HG02678 (cell line): ENCODE data around the gene TBXAS1.
"Not testable (repeated sequence)": the region's sequence is repeated elsewhere in the genome, so short reads cannot be mapped to it uniquely, and the experiment has no call there.

Experiments
- ATAC-seq: cut with Tn5 transposase; IDR thresholded peaks from one replicate; pipeline ENCODE4 v1.9.1; 2021; ENCODE audit warnings: mild to moderate bottlenecking, moderate library complexity; ENCODE audit not compliant: unreplicated experiment

TBXAS1 gene

GRCh38 chr7:139913021-139913844 is 84.2 kb downstream of the TBXAS1 start:
- no peak for ATAC-seq

- no peak for ATAC-seq
Observed at GRCh38 chr7:139913845-139914135, 84.7 kb downstream of the TBXAS1 start.

GRCh38 chr7:139914306-139915267 is 85.5 kb downstream of the TBXAS1 start:
- ATAC-seq, result no peak

GRCh38 chr7:139915268-139915863 is 86.3 kb downstream of the TBXAS1 start:
- ATAC-seq, result no peak

GRCh38 chr7:139915864-139916716 is 87.0 kb downstream of the TBXAS1 start:
- ATAC-seq, result peak; percentile 82

GRCh38 chr7:139916717-139917395 is 87.8 kb downstream of the TBXAS1 start:
- ATAC-seq, result peak; percentile 81

GRCh38 chr7:139917851-139918250 is 88.8 kb downstream of the TBXAS1 start:
- ATAC-seq, result no peak

- ATAC-seq, result no peak
Observed at GRCh38 chr7:139918480-139918879, 89.4 kb downstream of the TBXAS1 start.

- ATAC-seq, result no peak
Observed at GRCh38 chr7:139923090-139923489, 94.0 kb downstream of the TBXAS1 start.

- no peak for ATAC-seq
Observed at GRCh38 chr7:139924461-139924860, 95.4 kb downstream of the TBXAS1 start.

- not testable (repeated sequence) for ATAC-seq
Observed at GRCh38 chr7:139929221-139929620, 100.2 kb downstream of the TBXAS1 start.

- no peak for ATAC-seq
Observed at GRCh38 chr7:139930286-139930965, 101.4 kb downstream of the TBXAS1 start.

- ATAC-seq, result no peak
Observed at GRCh38 chr7:139931190-139931934, 102.3 kb downstream of the TBXAS1 start.

GRCh38 chr7:139932531-139932930 is 103.5 kb downstream of the TBXAS1 start:
- ATAC-seq, result no peak

- ATAC-seq, result no peak
Observed at GRCh38 chr7:139936760-139937310, 107.8 kb downstream of the TBXAS1 start.

- ATAC-seq, result no peak
Observed at GRCh38 chr7:139937715-139938114, 108.7 kb downstream of the TBXAS1 start.

GRCh38 chr7:139940866-139941265 is 111.8 kb downstream of the TBXAS1 start:
- no peak for ATAC-seq

GRCh38 chr7:139941421-139941820 is 112.4 kb downstream of the TBXAS1 start:
- no peak for ATAC-seq
